T-helper 2 cell (primary cell): ENCODE measurements around the gene PTPMT1.
"Not testable (repeated sequence)": the region's sequence is repeated elsewhere in the genome, so short reads cannot be mapped to it uniquely, and the experiment has no call there.

Source experiments
- DNase-seq, 5 experiments: peaks; one replicate each; pipeline versions ENCODE4 v3.0.0 to v3.0.0-alpha.2; 2012 to 2022
- total RNA-seq, 2 donors: gene quantifications; one replicate each; lab custom pipeline; 2026; lab: John Stamatoyannopoulos, UW

PTPMT1 gene
- 4.1 to 6.7 reads per million in 2 donors for total RNA-seq

- DNase-seq: peak; percentile 35 to 83 (median 48)
Measured at GRCh38 chr11:47565340-47566148, at the start of gene PTPMT1. Gene PTPMT1, plus strand, starts transcription at chr11:47565599. Its CDS starts 24 bp downstream, at chr11:47565623.

GRCh38 chr11:47516155-47516554, 49.2 kb upstream of the PTPMT1 start:
- no peak for DNase-seq

- no peak for DNase-seq
Measured at GRCh38 chr11:47516984-47517853, 48.2 kb upstream of the PTPMT1 start.

GRCh38 chr11:47518212-47518964, 47.0 kb upstream of the PTPMT1 start:
- DNase-seq: peak in 1 of 5 experiments; percentile 49

- DNase-seq: peak in 2 of 5 experiments; percentile 9 to 52
Measured at GRCh38 chr11:47523490-47524225, 41.7 kb upstream of the PTPMT1 start.

- peak in 1 of 5 experiments; percentile 43 for DNase-seq
Measured at GRCh38 chr11:47524291-47524874, 41.0 kb upstream of the PTPMT1 start.

GRCh38 chr11:47526032-47526431, 39.4 kb upstream of the PTPMT1 start:
- not testable (repeated sequence) for DNase-seq

- DNase-seq: no peak
Measured at GRCh38 chr11:47527186-47527585, 38.2 kb upstream of the PTPMT1 start.

GRCh38 chr11:47529951-47530350, 35.4 kb upstream of the PTPMT1 start:
- DNase-seq: no peak

- not testable (repeated sequence) for DNase-seq
Measured at GRCh38 chr11:47530721-47531120, 34.7 kb upstream of the PTPMT1 start.

GRCh38 chr11:47531666-47532065, 33.7 kb upstream of the PTPMT1 start:
- no peak for DNase-seq

- DNase-seq: no peak
Measured at GRCh38 chr11:47532597-47533213, 32.7 kb upstream of the PTPMT1 start.

GRCh38 chr11:47533690-47534151, 31.7 kb upstream of the PTPMT1 start:
- DNase-seq: no peak

GRCh38 chr11:47534704-47535251, 30.6 kb upstream of the PTPMT1 start:
- no peak for DNase-seq

- DNase-seq: no peak
Measured at GRCh38 chr11:47536915-47537314, 28.5 kb upstream of the PTPMT1 start.

GRCh38 chr11:47538741-47539565, 26.4 kb upstream of the PTPMT1 start:
- no peak for DNase-seq

- no peak for DNase-seq
Measured at GRCh38 chr11:47539681-47540039, 25.7 kb upstream of the PTPMT1 start.

GRCh38 chr11:47541070-47541469, 24.3 kb upstream of the PTPMT1 start:
- no peak for DNase-seq

GRCh38 chr11:47545298-47545697, 20.1 kb upstream of the PTPMT1 start:
- no peak for DNase-seq

- not testable (repeated sequence) for DNase-seq
Measured at GRCh38 chr11:47546274-47546673, 19.1 kb upstream of the PTPMT1 start.
